ENCODE measurements around the gene CFL1.

The CFL1 gene

DNA sequence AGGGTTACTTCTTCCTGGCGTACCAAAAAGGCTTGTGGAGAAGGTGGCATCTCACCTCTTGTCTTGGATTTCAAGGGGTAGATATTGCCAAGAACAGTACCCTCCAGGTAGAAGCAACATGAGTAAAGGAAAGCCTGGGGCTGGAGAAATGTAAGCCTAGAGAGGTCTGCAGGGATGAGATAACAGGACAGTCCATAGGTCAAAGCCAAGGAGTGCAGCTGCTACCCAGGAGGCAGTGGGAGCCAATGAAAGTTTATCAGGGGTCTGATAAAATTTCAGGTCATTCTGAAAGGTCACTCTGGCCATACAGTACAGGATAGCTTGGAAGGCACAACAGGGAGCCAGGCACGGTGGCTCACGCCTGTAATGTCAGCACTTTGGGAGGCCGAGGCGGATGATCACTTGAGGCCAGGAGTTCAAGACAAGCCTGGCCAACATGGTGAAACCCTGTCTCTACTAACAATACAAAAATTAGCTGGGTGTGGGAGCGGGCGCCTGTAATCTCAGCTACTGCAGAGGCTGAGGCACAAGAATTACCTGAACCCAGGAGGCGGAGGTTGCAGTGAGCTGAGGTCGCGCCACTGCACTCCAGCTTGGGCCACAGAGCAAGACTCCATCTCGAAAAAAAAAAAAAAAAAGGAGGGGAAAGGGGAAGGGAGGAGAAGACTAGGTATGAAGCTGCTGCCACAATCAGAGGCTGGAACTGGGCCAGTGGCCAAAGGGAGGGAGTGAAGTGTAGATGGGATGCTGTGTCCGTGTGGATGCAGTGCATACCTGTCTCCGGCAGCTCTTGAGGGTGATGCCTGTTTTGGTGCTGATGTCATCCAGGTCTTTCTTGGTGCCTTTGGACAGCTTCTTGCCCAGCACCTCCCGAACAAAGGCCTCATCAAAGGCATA lies 29.1 kb upstream of the CFL1 start:
- H3K4me3 ChIP-seq (ENCODE audit: low read length): peak overlapping the region; percentile 85
- DNase-seq (ENCODE audit: low read depth): no peak
- TF ChIP-seq, protein P1, sequence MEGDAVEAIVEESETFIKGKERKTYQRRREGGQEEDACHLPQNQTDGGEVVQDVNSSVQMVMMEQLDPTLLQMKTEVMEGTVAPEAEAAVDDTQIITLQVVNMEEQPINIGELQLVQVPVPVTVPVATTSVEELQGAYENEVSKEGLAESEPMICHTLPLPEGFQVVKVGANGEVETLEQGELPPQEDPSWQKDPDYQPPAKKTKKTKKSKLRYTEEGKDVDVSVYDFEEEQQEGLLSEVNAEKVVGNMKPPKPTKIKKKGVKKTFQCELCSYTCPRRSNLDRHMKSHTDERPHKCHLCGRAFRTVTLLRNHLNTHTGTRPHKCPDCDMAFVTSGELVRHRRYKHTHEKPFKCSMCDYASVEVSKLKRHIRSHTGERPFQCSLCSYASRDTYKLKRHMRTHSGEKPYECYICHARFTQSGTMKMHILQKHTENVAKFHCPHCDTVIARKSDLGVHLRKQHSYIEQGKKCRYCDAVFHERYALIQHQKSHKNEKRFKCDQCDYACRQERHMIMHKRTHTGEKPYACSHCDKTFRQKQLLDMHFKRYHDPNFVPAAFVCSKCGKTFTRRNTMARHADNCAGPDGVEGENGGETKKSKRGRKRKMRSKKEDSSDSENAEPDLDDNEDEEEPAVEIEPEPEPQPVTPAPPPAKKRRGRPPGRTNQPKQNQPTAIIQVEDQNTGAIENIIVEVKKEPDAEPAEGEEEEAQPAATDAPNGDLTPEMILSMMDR (conservative IDR thresholded peaks at IDR 0.05; ENCODE audit: low read depth, low read length): no peak

DNA sequence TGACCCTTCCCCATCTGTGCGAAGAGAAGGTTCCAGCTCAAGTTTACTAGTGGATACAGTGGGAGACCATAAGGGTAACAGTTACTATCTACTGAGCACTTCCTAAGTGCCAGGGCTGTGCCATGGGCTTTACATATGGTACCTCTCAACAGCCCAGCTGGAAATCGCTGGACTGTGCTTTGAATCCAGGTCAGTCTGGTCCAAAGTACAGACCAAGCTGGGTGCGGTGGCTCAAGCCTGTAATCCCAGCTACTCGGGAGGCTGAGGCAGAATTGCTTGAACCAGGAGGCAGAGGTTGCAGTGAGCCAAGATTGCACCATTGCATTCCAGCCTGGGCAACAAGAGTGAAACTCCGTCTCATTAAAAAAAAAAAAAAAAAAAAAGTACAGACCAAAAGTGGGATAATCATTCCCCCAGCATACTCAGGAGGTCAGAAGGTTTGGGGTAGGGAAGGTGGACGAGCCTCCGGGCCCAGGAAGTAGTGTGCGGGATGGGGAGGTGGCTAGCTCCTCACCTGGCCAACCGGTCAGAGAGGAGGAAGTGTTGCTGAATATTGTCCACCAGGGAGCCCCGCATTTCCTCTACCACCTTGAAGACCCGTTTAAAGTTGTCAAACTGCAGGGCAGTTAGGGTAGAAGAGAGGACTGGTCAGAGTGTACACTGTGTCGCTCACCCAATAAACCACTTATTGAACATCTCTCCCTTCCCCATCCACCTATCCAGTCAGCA lies 28.0 kb upstream of the CFL1 start:
- TF ChIP-seq, protein P1 (conservative IDR thresholded peaks at IDR 0.05; ENCODE audit: low read depth, low read length): no peak
- DNase-seq (ENCODE audit: low read depth): no peak
- H3K4me3 ChIP-seq (ENCODE audit: low read length): no peak overlapping the region

DNA sequence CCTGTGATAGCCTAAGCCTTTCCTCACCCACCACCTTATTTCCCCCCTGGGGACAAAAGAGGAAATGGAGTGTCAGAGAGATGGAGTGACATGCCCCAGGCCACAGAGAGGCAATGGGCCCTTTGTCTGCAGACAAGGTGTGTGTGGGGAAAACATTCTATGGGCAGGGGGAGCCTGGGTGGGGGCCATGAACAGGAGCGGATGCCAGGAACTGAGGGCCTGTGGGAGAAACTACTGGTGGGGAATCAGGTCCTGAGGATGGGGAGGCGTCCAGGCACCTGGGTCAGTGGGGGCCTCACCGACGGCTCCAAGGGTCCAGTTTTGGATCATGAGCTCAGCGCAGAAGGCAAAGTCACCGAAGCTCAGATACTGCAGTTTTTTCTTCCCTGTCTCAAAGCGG lies 27.3 kb upstream of the CFL1 start:
- no peak overlapping the region for H3K4me3 ChIP-seq (ENCODE audit: low read length)
- DNase-seq (ENCODE audit: low read depth): no peak
- TF ChIP-seq, protein P1 (conservative IDR thresholded peaks at IDR 0.05; ENCODE audit: low read depth, low read length): no peak

DNA sequence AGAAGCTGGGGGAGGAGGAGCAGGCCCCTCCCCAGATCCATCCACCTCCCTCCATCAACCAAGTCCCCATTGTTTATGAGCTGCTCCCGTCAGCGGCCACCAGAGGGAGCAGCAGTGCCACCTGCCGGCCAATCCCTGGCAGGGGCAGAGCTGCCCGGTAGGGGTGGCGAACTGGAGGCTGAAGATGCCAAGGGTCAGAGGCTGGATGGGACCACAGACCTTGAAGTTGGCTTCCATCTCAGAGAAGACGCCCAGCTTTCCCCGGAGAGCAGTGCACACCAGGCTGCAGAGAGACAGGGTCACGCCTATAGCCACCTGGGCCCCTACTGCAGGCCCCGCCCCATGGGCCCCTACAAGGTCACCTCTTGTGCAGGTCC lies 26.7 kb upstream of the CFL1 start:
- H3K4me3 ChIP-seq (ENCODE audit: low read length): no peak overlapping the region
- TF ChIP-seq, protein P1 (conservative IDR thresholded peaks at IDR 0.05; ENCODE audit: low read depth, low read length): peak; percentile 100
- DNase-seq (ENCODE audit: low read depth): no peak

DNA sequence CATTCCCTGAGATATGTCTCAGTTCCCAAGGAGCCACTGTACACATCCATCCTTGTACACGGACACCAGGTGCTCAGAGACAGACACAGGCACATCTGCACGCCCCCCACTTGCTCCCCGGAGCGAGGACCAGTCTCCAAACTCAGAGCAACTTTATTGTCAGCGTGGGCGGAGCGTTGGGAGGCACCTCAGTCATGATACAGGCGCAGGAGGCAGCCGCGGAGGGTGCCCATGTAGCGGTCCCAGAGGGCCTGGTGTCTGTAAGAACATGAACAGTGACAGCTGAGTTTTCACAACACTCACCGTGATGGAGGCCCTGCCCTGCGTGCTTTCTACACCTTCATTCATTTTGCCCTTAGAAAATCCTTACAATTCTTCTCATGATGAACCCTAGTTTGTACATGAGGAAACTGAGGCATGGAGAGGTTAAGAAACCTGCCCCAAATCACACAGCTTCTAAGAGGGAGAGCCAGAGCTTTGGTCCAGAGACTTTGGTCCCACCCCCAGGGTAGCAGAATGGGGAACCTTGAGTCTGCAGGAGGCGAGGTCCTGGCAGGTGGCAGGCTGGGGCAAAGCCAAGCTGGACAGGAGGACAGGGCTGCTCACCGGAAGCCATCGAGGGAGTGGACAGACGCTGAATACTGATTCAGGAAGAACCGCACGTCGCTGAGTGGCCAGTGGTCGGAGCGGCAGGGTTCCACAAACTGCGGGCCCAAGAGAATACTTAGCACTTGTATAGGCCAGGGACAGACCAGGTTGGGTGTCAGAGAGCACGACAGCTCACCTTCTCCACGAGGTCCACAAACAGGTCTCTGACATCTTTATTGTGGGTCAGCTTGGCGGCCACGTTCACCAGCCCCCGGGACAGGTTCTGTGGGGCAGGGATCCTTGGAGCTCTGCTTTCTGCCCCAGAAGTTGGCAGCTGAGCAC lies 26.1 kb upstream of the CFL1 start:
- TF ChIP-seq, protein P1 (conservative IDR thresholded peaks at IDR 0.05; ENCODE audit: low read depth, low read length): no peak
- no peak overlapping the region for H3K4me3 ChIP-seq (ENCODE audit: low read length)
- no peak for DNase-seq (ENCODE audit: low read depth)

GRCh38 chr11:65883058-65883761 lies 25.2 kb upstream of the CFL1 start:
- no peak overlapping the region for H3K4me3 ChIP-seq (ENCODE audit: low read length)

More at GRCh38 chr11:65883058-65883761, 25.2 kb upstream of the CFL1 start:
- TF ChIP-seq, protein P1 (conservative IDR thresholded peaks at IDR 0.05; ENCODE audit: low read depth, low read length): no peak
- DNase-seq (ENCODE audit: low read depth): no peak

All from retinal pigment epithelial cell (primary cell).